Measurements from ENCODE around the gene SLC25A43. TPM values are rescaled to one million over a fixed set of nuclear protein-coding genes. Genes with fewer than 3 reads are reported as not detected.
"Not testable (repeated sequence)": the region's sequence is repeated elsewhere in the genome, so short reads cannot be mapped to it uniquely, and the experiment has no call there.

Gene SLC25A43
- total RNA-seq, 1 experiment from 2014 or later = 14.9 TPM

DNA sequence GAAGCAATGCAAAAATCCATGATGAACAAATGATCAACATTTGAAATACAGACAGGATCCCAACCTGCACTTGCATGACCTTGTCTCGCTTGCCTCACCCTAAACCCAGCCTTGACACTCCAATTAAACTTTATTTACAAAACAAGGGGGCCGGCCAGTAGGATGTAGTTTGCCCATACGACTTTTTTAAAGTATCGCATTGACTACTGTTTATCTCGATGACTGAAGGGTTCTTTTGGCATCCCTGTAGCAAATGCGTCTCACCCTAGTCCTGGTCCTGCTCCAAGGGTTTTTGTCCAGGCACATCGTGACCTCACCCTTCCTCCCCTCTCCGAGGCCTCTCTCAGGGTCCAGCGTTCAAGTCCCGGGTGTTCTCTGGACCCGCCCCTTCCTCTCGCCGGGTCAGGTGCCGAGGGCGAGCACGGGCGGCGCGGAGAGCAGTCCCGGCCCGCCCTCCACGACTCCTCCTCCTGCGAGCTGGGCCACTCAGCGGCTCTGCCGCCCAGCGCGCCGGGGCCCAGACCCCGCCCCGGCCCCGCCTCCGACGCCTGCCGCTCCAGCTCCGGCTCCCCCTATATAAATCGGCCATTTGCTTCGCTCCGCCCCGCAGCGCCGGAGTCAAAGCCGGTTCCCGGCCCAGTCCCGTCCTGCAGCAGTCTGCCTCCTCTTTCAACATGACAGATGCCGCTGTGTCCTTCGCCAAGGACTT lies 68.9 kb downstream of the SLC25A43 start, which contains the start of gene SLC25A5:
TSS of gene SLC25A5 (plus strand) at position 603 of the 709 bp plus-strand sequence. CDS start at position 675, 72 bp downstream.
- peak; percentile 49 for DNase-seq (ENCODE audit: low spot score)

DNA sequence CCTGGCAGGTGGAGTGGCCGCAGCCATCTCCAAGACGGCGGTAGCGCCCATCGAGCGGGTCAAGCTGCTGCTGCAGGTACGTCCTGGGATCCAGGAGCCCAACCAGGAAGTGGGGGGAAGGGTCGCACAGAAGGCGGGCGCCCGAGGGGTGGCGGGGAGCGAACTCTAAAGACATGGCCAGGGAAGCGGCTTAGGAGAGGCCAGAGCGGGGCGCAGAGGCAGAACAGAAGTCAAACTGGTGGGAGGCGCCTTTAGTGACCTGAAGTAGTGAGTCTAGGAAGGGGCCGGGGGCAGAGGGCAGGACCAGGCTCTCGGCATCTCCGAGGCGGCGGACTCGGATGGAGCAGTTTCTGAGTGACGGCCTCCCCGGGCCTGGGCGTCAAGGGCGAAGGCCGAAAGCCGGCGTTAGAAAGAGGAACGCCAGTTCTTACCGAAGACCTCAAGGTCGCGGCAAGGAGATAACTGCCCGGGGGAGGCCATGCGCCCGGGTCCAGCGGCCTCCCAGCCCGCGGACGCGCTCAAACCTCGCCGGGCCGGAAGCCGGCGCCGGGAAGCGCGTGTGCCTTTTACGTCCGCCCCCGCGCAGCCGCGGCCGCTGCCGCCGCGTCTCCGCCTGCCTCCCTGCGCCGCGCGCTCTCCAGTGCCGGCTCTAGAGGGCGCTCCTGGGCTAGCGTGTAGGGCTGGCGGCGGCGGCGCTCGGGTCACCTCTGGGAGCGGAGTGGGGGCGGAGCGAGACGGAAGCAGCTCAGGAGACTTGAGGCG lies 69.6 kb downstream of the SLC25A43 start:
- peak; percentile 18 for DNase-seq (ENCODE audit: low spot score)

DNA sequence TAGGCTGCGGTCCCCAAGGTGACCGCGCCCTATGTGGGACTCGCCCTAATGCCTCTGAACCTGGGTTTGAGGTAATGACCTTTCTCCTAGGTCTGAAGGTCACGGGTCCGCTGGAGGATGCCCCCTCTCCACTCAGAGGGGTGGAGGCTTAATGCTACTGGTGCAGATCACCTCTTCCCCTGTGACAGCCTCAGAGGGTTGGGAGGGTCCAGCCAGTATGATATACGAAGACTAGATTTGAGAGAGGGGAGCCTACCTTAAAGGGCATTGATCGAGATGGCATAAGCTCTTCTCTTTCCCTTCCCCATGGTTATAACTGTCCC lies 70.1 kb downstream of the SLC25A43 start:
- no peak for DNase-seq (ENCODE audit: low spot score)

GRCh38 chrX:119474615-119475388 lies 75.7 kb downstream of the SLC25A43 start:
- no peak for DNase-seq (ENCODE audit: low spot score)

- no peak for DNase-seq (ENCODE audit: low spot score)
These were observed 76.4 kb downstream of the SLC25A43 start for GRCh38 chrX:119475389-119476101.

GRCh38 chrX:119477812-119478232 lies 78.7 kb downstream of the SLC25A43 start:
- DNase-seq (ENCODE audit: low spot score) = peak; percentile 34

- no peak for DNase-seq (ENCODE audit: low spot score)
These were observed 79.4 kb downstream of the SLC25A43 start for GRCh38 chrX:119478504-119478903.

DNA sequence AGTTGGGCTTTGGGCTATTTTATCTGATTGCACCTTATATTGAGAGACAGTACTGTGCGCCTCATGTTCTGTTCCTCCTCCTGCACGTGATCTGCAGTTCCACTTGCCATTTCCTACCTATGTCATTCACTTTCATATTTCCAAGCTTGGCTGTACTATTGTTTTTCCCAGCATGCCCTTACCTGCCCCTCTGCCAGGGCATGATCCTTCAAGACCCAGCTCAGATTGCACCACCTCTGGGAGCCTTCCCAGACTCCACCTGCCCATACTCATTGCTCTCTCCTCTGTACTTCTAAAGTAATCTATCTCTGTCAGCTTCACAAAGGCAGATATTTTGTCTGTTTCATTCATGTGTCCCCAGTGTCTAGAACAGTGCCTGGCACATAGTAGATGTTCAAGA lies 80.7 kb downstream of the SLC25A43 start:
- no peak for DNase-seq (ENCODE audit: low spot score)

DNA sequence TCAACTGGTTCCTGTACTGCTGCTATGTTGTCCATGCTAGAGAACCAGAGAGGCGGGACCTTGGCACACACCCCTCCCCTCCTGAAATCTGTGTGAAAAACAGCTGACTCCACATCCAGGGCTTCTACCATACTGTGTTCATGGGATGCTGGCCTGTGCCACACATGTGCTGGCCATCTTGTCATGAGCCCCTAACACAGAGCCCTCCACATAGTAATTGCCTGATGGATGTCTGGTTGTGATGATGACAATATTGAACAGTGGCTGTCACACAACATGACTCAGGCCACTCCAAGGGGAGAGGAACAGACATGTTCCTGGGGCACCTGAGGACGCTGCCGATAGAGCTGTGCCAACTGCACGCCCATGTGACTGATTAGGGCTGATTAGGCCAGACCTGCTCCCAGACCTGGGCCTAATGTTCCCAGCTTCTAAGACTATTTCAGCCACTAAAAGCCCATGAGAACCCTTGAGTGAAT lies 82.2 kb downstream of the SLC25A43 start:
- DNase-seq (ENCODE audit: low spot score) = no peak

DNA sequence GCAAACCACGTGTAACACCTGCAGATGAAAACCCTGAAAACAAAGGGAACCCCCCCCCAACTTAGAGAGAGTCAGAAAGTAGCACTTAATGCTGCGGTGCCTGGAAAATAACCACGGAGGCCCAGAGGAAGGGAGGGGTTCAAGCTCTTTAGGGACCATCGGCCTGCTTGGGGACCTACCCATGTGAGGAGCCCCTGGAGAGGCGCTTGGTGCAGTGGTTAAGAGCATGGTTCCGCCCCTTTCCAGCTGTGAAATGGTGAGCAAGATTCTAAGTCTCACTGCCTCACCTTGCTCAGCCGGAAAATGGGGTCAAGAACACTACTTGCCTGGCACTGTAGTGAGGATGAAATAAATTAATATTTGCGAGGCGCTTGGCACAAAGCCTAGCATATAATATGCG lies 82.9 kb downstream of the SLC25A43 start:
- no peak for DNase-seq (ENCODE audit: low spot score)

DNA sequence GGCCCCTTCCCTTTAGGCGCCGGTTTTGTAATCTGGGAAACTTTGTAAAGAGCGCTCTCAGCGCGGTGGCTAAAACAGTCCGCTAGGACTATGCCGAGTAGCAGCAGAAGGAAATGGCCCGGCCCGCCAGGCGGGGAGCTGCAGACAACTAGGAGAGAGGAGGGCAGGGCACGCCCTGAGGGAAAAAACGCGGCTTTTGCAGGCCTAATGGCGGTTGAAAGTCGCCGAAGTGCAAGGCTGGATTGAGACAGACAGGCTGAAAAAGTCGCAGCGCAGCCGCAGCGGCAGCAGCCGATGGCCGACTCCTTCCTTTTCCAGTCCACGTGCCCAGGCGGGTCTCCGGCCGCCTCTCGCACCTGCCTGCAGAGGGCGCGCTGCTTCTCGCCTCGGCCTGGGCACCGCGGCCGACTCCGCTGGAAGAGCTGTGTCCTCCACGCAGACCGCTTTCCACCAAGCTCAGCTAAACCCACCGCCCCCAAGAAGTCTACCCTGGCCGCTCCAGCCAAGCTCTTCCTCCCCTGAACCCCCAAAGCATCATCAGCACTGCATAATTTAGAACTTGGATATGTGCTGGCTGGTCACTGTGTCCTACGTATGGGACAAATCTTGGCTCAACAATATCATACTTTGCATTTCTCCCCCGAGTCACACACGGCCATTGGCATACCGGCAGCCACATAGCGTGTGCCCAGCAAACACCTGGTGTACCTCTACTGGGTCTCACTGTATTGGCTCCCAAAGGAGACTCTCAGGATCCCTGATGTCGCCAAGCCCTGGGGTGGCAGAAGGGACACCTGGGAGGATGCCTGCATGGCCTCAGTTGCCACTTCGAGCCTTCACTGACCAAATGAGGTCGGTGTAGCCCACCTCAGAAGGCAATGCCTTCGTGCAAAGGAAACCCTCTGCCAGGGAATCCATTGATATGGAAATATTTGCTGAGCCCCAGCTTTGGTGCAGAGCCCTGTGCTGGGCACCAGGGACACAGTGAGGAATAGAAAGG lies 83.6 kb downstream of the SLC25A43 start:
- DNase-seq (ENCODE audit: low spot score) = peak; percentile 19

DNA sequence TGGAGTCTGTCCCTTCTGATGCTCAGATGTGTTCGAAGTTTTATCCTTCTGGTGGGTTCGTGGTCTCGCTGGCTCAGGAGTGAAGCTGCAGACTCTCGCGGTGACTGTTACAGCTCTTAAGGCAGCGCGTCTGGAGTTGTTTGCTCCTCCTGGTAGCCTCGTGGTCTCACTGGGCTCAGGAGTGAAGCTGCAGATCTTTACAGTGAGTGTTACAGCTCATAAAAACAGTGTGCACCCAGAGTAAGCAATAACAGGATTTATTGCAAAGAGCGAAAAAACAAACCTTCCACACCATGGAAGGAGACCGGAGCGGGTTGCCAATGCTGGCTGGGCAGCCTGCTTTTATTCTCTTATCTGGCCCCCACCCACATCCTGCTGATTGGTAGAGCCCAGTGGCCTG lies 87.6 kb downstream of the SLC25A43 start:
- DNase-seq (ENCODE audit: low spot score) = no peak

- DNase-seq (ENCODE audit: low spot score) = not testable (repeated sequence)
These were observed 88.6 kb downstream of the SLC25A43 start for GRCh38 chrX:119487766-119488165.

- DNase-seq (ENCODE audit: low spot score) = no peak
These were observed 89.6 kb downstream of the SLC25A43 start for GRCh38 chrX:119488749-119489148.

DNA sequence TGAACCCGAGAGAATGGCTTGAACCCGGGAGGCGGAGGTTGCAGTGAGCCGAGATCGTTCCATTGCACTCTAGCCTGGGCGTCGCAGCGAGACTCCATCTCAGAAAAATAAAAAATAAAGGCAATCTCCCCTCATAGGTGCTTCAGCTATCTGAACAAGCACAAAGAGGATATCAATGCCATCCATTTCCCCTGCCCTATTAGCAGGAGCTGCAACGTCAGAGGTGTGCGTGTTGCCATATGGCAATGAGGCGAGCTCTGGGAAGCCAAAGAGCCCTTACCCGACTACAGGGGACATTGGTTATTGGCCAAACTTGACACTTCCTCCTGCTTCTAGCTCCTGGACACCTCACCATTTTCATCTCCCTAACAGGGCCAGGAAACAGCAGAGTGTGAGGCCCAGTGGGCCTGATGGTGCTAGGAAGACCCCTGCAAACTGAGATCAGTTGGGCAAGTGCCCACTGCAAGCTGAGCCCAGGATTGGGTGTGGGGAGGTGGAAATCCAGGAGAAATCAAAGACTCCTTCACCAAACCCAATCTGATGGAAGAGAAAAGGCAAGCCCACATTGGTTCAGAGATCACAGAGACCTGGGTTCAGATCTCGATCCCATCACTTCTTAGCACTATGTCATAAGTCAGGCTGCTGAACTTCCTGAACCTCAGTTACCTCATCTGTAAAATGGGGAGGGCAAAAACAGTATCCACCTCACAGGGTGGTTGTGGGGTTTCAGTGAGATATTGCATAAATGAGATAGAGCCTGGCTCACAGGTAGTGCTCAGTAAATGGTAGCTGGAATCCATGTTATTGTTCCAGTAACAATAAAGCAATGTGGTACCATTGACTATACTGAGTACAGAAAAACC lies 90.3 kb downstream of the SLC25A43 start:
- no peak for DNase-seq (ENCODE audit: low spot score)

GRCh38 chrX:119492463-119492862 lies 93.3 kb downstream of the SLC25A43 start:
- DNase-seq (ENCODE audit: low spot score) = no peak

GRCh38 chrX:119493851-119494495 lies 94.8 kb downstream of the SLC25A43 start:
- not testable (repeated sequence) for DNase-seq (ENCODE audit: low spot score)
